ENCODE measurements around the gene TMEM62.

The TMEM62 gene

GRCh38 chr15:43226436-43227305 lies 93.3 kb downstream of the TMEM62 start:
- no peak for DNase-seq

GRCh38 chr15:43229977-43230376 lies 96.6 kb downstream of the TMEM62 start:
- DNase-seq, result peak in 40 of 56 donors; percentile 1 to 68 (median 32)

GRCh38 chr15:43230640-43231115 lies 97.3 kb downstream of the TMEM62 start:
- no peak for DNase-seq

- DNase-seq, result no peak
Observed at GRCh38 chr15:43232289-43232874, 99.0 kb downstream of the TMEM62 start.
